ENCODE data around the gene AHNAK. TPM values are rescaled to one million over a fixed set of nuclear protein-coding genes. Genes with fewer than 3 reads are reported as not detected.
"Not testable (repeated sequence)": the region's sequence is repeated elsewhere in the genome, so short reads cannot be mapped to it uniquely, and the experiment has no call there.

The AHNAK gene
- total RNA-seq, 1 donor from 2014 or later = 27.2 TPM

- DNase-seq (ENCODE audit: low spot score, unreplicated experiment) = no peak
- Mint-ChIP-seq H3K4me3 (ENCODE audit: low read depth) (no peak overlapping the region), H3K36me3 (ENCODE audit: insufficient read depth) (no peaks in the 10 kb centered on the region), H3K27ac (peak overlapping the region; percentile 6), H3K4me1 (ENCODE audit: low read depth) (peaks cover 35% of the 10 kb centered on the region), H3K9me3 (ENCODE audit: low read depth) (no peaks in the 10 kb centered on the region), H3K27me3 (peaks cover 51% of the 10 kb centered on the region)
- TF ChIP-seq CTCF (IDR thresholded peaks at IDR 0.05; ENCODE audit: unreplicated experiment) = no peak
Measured at GRCh38 chr11:62502030-62502730, 44.4 kb downstream of the AHNAK start.

GRCh38 chr11:62501432-62501891 is 45.1 kb downstream of the AHNAK start:
- Mint-ChIP-seq H3K36me3 (ENCODE audit: insufficient read depth) (no peaks in the 10 kb centered on the region), H3K4me1 (ENCODE audit: low read depth) (peaks cover 35% of the 10 kb centered on the region), H3K27me3 (peaks cover 44% of the 10 kb centered on the region), H3K4me3 (ENCODE audit: low read depth) (no peak overlapping the region), H3K27ac (no peak overlapping the region), H3K9me3 (ENCODE audit: low read depth) (no peaks in the 10 kb centered on the region)
- no peak for DNase-seq (ENCODE audit: low spot score, unreplicated experiment)
- no peak for TF ChIP-seq CTCF (IDR thresholded peaks at IDR 0.05; ENCODE audit: unreplicated experiment)

GRCh38 chr11:62500650-62501030 is 46.0 kb downstream of the AHNAK start:
- no peaks in the 10 kb centered on the region for H3K9me3 Mint-ChIP-seq (ENCODE audit: low read depth)
- no peak overlapping the region for H3K27ac Mint-ChIP-seq
- peaks cover 39% of the 10 kb centered on the region for H3K27me3 Mint-ChIP-seq
- no peak for TF ChIP-seq CTCF (IDR thresholded peaks at IDR 0.05; ENCODE audit: unreplicated experiment)
- no peak for DNase-seq (ENCODE audit: low spot score, unreplicated experiment)
- H3K4me3 Mint-ChIP-seq (ENCODE audit: low read depth) = no peak overlapping the region
- no peaks in the 10 kb centered on the region for H3K36me3 Mint-ChIP-seq (ENCODE audit: insufficient read depth)
- H3K4me1 Mint-ChIP-seq (ENCODE audit: low read depth) = peaks cover 34% of the 10 kb centered on the region

GRCh38 chr11:62499944-62500649 is 46.5 kb downstream of the AHNAK start:
- H3K4me1 Mint-ChIP-seq (ENCODE audit: low read depth) = peaks cover 29% of the 10 kb centered on the region
- H3K9me3 Mint-ChIP-seq (ENCODE audit: low read depth) = no peaks in the 10 kb centered on the region
- peak overlapping the region; percentile 38 for H3K4me3 Mint-ChIP-seq (ENCODE audit: low read depth)
- peak overlapping the region; percentile 12 for H3K27ac Mint-ChIP-seq
- H3K27me3 Mint-ChIP-seq = peaks cover 33% of the 10 kb centered on the region
- no peak for TF ChIP-seq CTCF (IDR thresholded peaks at IDR 0.05; ENCODE audit: unreplicated experiment)
- H3K36me3 Mint-ChIP-seq (ENCODE audit: insufficient read depth) = no peaks in the 10 kb centered on the region
- no peak for DNase-seq (ENCODE audit: low spot score, unreplicated experiment)

- not testable (repeated sequence) for DNase-seq (ENCODE audit: low spot score, unreplicated experiment); H3K36me3 Mint-ChIP-seq (ENCODE audit: insufficient read depth); H3K4me3 Mint-ChIP-seq (ENCODE audit: low read depth); H3K9me3 Mint-ChIP-seq (ENCODE audit: low read depth); H3K27ac Mint-ChIP-seq
- H3K4me1 Mint-ChIP-seq (ENCODE audit: low read depth) = peaks cover 25% of the 10 kb centered on the region
- peaks cover 27% of the 10 kb centered on the region for H3K27me3 Mint-ChIP-seq
Measured at GRCh38 chr11:62499311-62499943, 47.2 kb downstream of the AHNAK start.

All from progenitor cell of endocrine pancreas (in vitro differentiated cells).